Bronchial epithelial cell (primary cell): ENCODE data around the gene SPATA22. TPM values are rescaled to one million over a fixed set of nuclear protein-coding genes. Genes with fewer than 3 reads are reported as not detected.
A peak's percentile ranks its signal among the peaks of the same experiment; 100 is the strongest.
"Not testable (repeated sequence)": the region's sequence is repeated elsewhere in the genome, so short reads cannot be mapped to it uniquely, and the experiment has no call there.

Experiments
- DNase-seq: peaks from one replicate; pipeline ENCODE4 v3.0.0-alpha.2; 2010; ENCODE audit warnings: low read depth
- FAIRE-seq: peaks from 2 replicates; lab custom pipeline; 2011; peaks lifted over from hg19 to GRCh38; lab: Jason Lieb, UNC
- H3K27me3 ChIP-seq: 2 replicates; pipeline ENCODE4 v1.5.1; 2011; ENCODE audit warnings: low read length; ENCODE audit not compliant: control insufficient read depth, insufficient read depth
- H3K36me3 ChIP-seq: 2 replicates; pipeline ENCODE4 v1.5.1; 2011; ENCODE audit warnings: low read length; ENCODE audit not compliant: control insufficient read depth, insufficient read depth
- H3K4me3 ChIP-seq: 2 replicates; pipeline ENCODE4 v1.5.1; 2011; ENCODE audit warnings: mild to moderate bottlenecking, low read depth, low read length, control low read depth
- CTCF ChIP-seq: IDR thresholded peaks from 2 replicates; pipeline ENCODE4 v1.5.1; 2011; ENCODE audit warnings: mild to moderate bottlenecking, moderate library complexity, low read length, control low read depth, inconsistent platforms; ENCODE audit not compliant: insufficient read depth, severe bottlenecking
- total RNA-seq: library from RNA; depleted of rRNA; stranded (reverse); fragments of >200 nt; gene quantifications from 2 replicates; pipeline ENCODE4 v1.2.1, GENCODE V29; 2014

Gene SPATA22, protein sequence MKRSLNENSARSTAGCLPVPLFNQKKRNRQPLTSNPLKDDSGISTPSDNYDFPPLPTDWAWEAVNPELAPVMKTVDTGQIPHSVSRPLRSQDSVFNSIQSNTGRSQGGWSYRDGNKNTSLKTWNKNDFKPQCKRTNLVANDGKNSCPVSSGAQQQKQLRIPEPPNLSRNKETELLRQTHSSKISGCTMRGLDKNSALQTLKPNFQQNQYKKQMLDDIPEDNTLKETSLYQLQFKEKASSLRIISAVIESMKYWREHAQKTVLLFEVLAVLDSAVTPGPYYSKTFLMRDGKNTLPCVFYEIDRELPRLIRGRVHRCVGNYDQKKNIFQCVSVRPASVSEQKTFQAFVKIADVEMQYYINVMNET
- total RNA-seq: not detected in 2 replicates

DNA sequence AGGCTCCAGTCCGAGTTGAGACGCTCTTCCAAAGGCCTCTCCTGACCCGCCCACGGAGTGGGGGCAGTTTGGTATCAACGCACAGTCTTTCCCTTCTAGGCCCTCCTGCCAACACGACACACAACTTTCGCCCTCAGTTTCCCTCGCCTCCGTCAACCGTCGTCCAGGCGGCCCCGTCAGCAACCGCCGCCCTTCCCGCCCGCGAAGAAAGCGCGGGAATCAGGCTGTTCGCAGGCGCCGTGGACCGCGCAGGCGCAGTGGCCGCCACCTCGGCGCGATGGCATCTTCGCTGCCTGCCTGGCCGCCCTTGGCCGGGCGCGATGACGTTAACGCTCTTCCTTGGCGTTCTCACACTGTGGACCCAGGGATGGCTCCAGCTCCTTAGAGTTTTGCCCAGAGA, at the start of gene SPATA22:
TSS of gene SPATA22 (minus strand) at position 221 of the 400 bp plus-strand sequence. CDS start 2,494 bp downstream, outside the sequence.
- Histone ChIP-seq H3K36me3 (no peaks in the 10 kb centered on the region), H3K4me3 (no peak within 1 kb of the TSS), H3K27me3 (no peaks in the 10 kb centered on the region)
- TF ChIP-seq CTCF: no peak
- DNase-seq: no peak
- no peak for FAIRE-seq

GRCh38 chr17:3519472-3519871, 47.9 kb upstream of the SPATA22 start:
- not testable (repeated sequence) for H3K4me3 ChIP-seq, FAIRE-seq, H3K27me3 ChIP-seq, H3K36me3 ChIP-seq, DNase-seq

GRCh38 chr17:3514873-3515272, 43.3 kb upstream of the SPATA22 start:
- Histone ChIP-seq H3K4me3 (no peak overlapping the region), H3K36me3 (no peaks in the 10 kb centered on the region), H3K27me3 (no peaks in the 10 kb centered on the region)
- TF ChIP-seq CTCF: no peak
- no peak for DNase-seq
- peak; percentile 23 for FAIRE-seq

DNA sequence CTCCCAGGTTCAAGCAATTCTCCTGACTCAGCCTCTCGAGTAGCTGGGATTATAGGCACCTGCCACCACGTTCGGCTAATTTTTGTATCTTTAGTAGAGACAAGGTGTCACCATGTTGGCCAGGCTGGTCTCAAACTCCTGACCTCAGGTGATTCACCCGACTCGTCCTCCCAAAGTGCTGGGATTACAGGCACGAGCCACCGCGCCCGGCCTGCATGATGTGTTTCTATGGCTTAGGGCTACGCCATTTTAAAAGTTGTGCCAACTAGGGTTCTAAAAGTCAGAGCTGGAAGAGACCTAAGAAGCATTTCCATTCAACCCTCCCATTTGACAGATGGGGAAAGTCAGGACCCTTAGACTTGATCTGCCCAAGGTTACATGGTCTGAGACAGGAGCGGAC, 42.5 kb upstream of the SPATA22 start:
- not testable (repeated sequence) for H3K36me3 ChIP-seq, H3K27me3 ChIP-seq, H3K4me3 ChIP-seq, FAIRE-seq, DNase-seq

DNA sequence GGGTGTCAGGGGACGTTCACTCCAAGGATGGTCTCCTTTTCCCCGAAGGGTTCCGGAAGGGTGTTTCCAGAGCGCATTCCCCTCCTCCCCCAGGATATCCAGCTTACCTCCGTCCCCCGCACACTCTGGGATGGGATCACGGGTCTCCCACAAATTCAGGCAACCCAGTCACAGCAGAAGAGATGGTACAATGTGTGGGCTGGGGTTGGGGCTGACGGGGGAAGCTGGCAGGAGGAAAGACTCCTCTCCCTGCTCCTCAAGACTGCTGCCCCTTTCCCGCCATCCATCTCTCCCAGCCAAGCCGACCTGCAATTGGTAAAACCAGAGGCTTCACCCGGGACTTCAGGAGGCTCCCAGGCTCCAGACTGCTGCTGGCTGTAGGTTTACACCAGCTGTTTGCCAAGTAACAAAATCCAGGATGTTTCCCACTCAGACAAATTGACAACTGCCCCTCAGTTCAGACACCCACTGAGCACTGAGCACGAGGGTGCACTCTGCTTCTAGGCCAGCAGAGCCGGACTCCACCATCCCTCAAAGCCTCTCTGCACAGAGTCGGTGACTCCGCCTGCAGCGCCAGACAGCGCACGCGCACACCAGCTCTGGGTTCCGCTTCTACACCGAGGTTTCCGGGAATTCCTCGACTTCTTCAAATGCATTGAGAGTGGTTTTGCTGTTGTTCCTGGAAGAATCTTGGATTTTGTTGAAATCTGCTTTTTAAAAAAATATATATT, 41.9 kb upstream of the SPATA22 start:
- DNase-seq: no peak
- no peak overlapping the region for H3K4me3 ChIP-seq
- FAIRE-seq: no peak

GRCh38 chr17:3512505-3513171, 41.0 kb upstream of the SPATA22 start:
- Histone ChIP-seq H3K36me3 (no peaks in the 10 kb centered on the region), H3K27me3 (no peaks in the 10 kb centered on the region), H3K4me3 (no peak overlapping the region)
- DNase-seq (no peak), FAIRE-seq (no peak)
- TF ChIP-seq CTCF: no peak

More for the DNA sequence above, 41.9 kb upstream of the SPATA22 start:
- TF ChIP-seq CTCF: no peak
- Histone ChIP-seq H3K36me3 (no peaks in the 10 kb centered on the region), H3K27me3 (no peaks in the 10 kb centered on the region)
